Activated B cell treated with CpG ODN at 0.5 μM for 24 hours (primary cell): Measurements from ENCODE around the gene RANGRF. TPM values are rescaled to one million over a fixed set of nuclear protein-coding genes. Genes with fewer than 3 reads are reported as not detected.
A peak's percentile ranks its signal among the peaks of the same experiment; 100 is the strongest.

ENCODE experiments used
- ATAC-seq: fragments of 200-7000 bp; cut with Tn5 transposase; one replicate; pipeline ENCODE4 v1.10.0; 2021; ENCODE audit warnings: low read depth, mild to moderate bottlenecking, moderate library complexity
- CTCF ChIA-PET: fragments of 350-600 bp; sonication (Branson Sonifier 250); formaldehyde crosslinking; loops from one replicate; lab custom pipeline; 2021; ENCODE audit warnings: antibody characterized with exemption; lab: Charles Lee
- POLR2A ChIA-PET: fragments of 350-600 bp; sonication (Branson Sonifier 250); formaldehyde crosslinking; loops from one replicate; lab custom pipeline; 2021; ENCODE audit warnings: antibody characterized with exemption; lab: Charles Lee
- DNase-seq: peaks from one replicate; pipeline ENCODE4 v3.0.0; 2022
- H3K27ac Mint-ChIP-seq: one replicate; pipeline ENCODE4 v1.8.0; 2020; ENCODE audit warnings: mixed read lengths
- H3K27me3 Mint-ChIP-seq: one replicate; pipeline ENCODE4 v1.8.0; 2021; ENCODE audit warnings: mixed read lengths
- H3K36me3 Mint-ChIP-seq: one replicate; pipeline ENCODE4 v1.8.0; 2021; ENCODE audit warnings: low read depth, mixed read lengths
- H3K4me1 Mint-ChIP-seq: one replicate; pipeline ENCODE4 v1.8.0; 2021; ENCODE audit warnings: mixed read lengths
- H3K4me3 Mint-ChIP-seq: one replicate; pipeline ENCODE4 v1.8.0; 2020; ENCODE audit warnings: mild to moderate bottlenecking, mixed read lengths
- H3K9me3 Mint-ChIP-seq: one replicate; pipeline ENCODE4 v1.8.0; 2020; ENCODE audit warnings: mixed read lengths
- intact Hi-C: fragments of 100-400 bp; cut with micrococcal nuclease; formaldehyde crosslinking; loops from one replicate; pipeline ENCODE4 v1.15.1; 2024
- total RNA-seq: library from RNA; stranded (reverse); gene quantifications from 2 replicates; pipeline ENCODE4 v1.2.3, GENCODE V29; 2022
- TF ChIP-seq, protein P1 (sequence below): fragments of 200-600 bp; IDR thresholded peaks from one replicate; pipeline ENCODE4 v1.8.0; 2022; ENCODE audit warnings: antibody characterized with exemption, mild to moderate bottlenecking

RANGRF gene, protein sequence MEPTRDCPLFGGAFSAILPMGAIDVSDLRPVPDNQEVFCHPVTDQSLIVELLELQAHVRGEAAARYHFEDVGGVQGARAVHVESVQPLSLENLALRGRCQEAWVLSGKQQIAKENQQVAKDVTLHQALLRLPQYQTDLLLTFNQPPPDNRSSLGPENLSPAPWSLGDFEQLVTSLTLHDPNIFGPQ
- total RNA-seq, result 50.1 and 50.9 TPM in 2 replicates

DNA sequence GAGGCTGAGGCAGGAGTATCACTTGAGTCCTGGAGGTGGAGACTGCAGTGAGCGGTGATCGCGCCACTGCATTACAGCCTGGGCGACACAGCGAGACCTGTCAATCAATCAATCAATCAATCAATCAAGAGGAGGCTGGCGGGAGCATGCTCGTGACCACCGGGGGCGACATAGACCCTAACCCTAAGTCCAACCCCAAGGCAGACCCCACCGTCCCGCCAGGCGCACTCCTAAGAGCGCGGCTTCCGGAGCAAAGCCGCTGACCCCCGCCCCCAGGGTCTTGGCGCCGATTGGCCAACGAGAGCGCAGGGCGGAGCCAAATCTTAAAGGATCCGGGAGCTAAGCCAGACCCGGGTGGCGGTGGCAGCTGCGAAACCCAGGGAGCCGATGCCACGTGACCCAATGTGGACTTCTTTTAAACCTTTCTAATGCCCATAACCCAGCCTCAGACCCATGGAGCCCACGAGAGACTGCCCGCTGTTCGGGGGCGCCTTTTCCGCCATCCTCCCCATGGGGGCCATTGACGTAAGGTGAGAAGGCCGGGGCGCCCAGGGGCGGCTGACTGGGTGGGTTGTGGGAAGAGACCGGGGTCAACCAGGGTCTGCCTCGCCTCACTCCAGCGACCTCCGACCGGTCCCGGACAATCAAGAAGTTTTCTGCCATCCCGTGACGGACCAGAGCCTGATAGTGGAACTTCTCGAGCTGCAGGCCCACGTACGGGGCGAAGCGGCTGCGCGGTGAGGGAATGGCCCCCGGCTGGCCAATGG is at the start of gene RANGRF:
Gene RANGRF, plus strand, starts transcription at position 335 of the 767 bp plus-strand sequence. Its CDS starts 119 bp downstream, at position 454.
- ATAC-seq, result peak; percentile 93
- peak within 1 kb of the TSS; percentile 97 for H3K27ac Mint-ChIP-seq
- peaks cover 51% of the 10 kb centered on the region for H3K4me1 Mint-ChIP-seq
- TF ChIP-seq, protein P1, sequence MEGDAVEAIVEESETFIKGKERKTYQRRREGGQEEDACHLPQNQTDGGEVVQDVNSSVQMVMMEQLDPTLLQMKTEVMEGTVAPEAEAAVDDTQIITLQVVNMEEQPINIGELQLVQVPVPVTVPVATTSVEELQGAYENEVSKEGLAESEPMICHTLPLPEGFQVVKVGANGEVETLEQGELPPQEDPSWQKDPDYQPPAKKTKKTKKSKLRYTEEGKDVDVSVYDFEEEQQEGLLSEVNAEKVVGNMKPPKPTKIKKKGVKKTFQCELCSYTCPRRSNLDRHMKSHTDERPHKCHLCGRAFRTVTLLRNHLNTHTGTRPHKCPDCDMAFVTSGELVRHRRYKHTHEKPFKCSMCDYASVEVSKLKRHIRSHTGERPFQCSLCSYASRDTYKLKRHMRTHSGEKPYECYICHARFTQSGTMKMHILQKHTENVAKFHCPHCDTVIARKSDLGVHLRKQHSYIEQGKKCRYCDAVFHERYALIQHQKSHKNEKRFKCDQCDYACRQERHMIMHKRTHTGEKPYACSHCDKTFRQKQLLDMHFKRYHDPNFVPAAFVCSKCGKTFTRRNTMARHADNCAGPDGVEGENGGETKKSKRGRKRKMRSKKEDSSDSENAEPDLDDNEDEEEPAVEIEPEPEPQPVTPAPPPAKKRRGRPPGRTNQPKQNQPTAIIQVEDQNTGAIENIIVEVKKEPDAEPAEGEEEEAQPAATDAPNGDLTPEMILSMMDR, result no peak
- peak within 1 kb of the TSS; percentile 98 for H3K4me3 Mint-ChIP-seq
- ChIA-PET CTCF (interaction anchor here (1.0 to 1.4 kb wide), 2 partner anchors 12 to 39 kb away, joined by 4 to 7 read pairs; partner anchors contain the start of gene PFAS), POLR2A (interaction anchor here (0.5 to 2.2 kb wide), 16 partner anchors 12 to 169 kb away, joined by 3 to 45 read pairs (median 6); partner anchors contain the start of genes AURKB, BORCS6, CTC1 and PFAS)
- peak; percentile 77 for DNase-seq
- intact Hi-C loops, result loop anchor here (1.0 to 5.0 kb wide), 5 partner anchors 39 to 445 kb away; partner anchors contain the start of genes ALOXE3, CNTROB, PFAS and TRAPPC1
- H3K9me3 Mint-ChIP-seq, result no peaks in the 10 kb centered on the region
- peaks cover 9% of the 10 kb centered on the region for H3K36me3 Mint-ChIP-seq
- H3K27me3 Mint-ChIP-seq, result no peaks in the 10 kb centered on the region

DNA sequence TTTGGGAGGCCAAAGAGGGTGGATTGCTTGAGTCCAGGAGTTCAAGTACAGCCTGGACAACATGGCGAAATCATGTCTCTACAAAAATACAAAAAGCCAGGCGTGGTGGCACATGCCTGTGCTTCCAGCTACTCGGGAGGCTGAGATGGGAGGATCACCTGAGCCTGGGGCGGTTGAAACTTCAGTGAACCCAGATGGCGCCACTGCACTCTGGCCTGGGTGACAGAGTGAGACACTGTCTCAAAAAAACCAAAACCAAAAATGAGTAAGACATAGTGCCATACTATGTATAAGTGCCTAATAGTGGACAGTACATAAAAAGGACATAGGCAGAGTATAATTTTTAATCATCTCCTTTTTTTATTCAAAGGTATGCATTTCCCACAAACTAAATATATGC is 44.6 kb upstream of the RANGRF start:
- ChIA-PET POLR2A (interaction anchor here (1.2 to 7.4 kb wide), 3 partner anchors 19 to 105 kb away, joined by 3 to 413 read pairs (median 122); no protein-coding TSS in a partner anchor), CTCF (no interaction called here)
- Mint-ChIP-seq H3K27me3 (no peaks in the 10 kb centered on the region), H3K9me3 (no peaks in the 10 kb centered on the region), H3K27ac (peak overlapping the region; percentile 53), H3K4me1 (peaks cover 35% of the 10 kb centered on the region), H3K36me3 (peaks cover 64% of the 10 kb centered on the region), H3K4me3 (no peak overlapping the region)
- ATAC-seq, result no peak
- intact Hi-C loops, result no loop called here
- TF ChIP-seq, protein P1, result no peak
- DNase-seq, result no peak

DNA sequence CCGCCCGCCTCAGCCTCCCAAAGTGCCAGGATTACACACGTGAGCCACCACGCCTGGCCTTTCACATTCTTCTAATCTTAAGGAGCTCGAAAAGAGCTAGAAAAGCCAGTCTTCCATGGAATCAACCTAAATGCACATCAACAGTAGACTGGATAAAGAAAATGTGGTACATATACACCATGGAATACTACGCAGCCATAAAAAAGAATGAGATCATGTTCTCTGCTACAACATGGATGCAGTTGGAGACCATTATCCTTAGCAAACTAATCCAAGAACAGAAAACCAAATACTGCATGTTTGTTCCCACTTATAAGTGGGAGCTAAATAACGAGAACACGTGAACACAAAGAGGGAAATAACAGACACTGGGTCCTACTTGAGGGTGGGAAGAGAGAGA is 43.7 kb upstream of the RANGRF start:
- ATAC-seq (no peak), DNase-seq (no peak)
- H3K36me3 Mint-ChIP-seq, result peaks cover 62% of the 10 kb centered on the region
- no peaks in the 10 kb centered on the region for H3K27me3 Mint-ChIP-seq
- H3K9me3 Mint-ChIP-seq, result no peaks in the 10 kb centered on the region
- H3K4me1 Mint-ChIP-seq, result peaks cover 44% of the 10 kb centered on the region
- ChIA-PET CTCF (no interaction called here), POLR2A (interaction anchor here (0.8 to 7.4 kb wide), 6 partner anchors 20 to 139 kb away, joined by 3 to 413 read pairs (median 4); partner anchors contain the start of genes BORCS6 and RANGRF)
- no peak overlapping the region for H3K27ac Mint-ChIP-seq
- H3K4me3 Mint-ChIP-seq, result no peak overlapping the region
- intact Hi-C loops, result no loop called here
- TF ChIP-seq, protein P1, result no peak

DNA sequence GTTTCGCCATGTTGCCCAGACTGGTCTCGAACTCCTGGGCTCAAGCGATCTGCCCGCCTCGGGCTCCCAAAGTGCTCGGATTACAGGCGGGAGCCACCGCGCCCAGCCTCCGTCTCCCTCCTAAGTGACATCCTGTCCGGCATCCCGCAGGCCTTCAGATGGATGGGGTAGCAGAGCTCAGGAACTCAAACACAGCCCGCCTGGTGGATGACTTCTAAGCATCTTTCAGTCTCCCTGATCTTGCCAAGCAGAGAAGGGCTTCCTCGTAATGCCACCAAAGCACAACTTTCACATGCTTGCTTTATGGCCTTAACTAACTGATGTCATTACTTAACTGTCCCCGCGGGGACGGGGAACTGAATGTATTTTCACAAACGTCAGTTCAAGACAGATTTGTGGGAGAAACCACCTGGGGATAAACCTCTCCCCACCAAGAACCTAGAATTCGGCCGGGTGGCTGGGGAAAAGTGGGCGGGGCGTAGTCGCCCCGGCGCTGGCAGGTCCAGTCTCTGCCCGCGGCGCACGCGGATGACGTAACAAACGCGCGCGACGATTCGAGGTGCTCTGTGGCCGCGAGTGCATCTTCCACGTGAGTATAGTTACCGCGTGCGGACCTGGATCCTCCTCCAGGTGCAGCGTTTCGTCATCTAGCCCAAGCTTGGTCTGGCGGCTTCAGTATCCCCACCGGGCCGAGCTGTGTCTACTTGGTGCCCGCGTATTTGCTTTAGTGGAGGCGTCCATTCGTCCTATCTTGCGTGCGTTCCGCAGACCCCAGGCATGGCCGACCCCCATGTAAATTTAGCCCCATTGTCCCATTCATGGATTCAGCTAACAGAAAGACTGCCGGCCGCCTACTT is 39.5 kb upstream of the RANGRF start, which contains the start of gene PFAS:
Gene PFAS, plus strand, starts transcription at position 539 of the 857 bp plus-strand sequence. CDS start 4,649 bp downstream, outside the sequence.
- ChIA-PET POLR2A (interaction anchor here (0.6 to 7.4 kb wide), 38 partner anchors 11 to 919 kb away, joined by 3 to 413 read pairs (median 6); partner anchors contain the start of genes ALOXE3, AURKB, BORCS6 and CNTROB), CTCF (interaction anchor here (0.6 to 3.0 kb wide), 8 partner anchors 26 to 135 kb away, joined by 3 to 9 read pairs (median 4); partner anchors contain the start of gene RANGRF)
- no peaks in the 10 kb centered on the region for H3K9me3 Mint-ChIP-seq
- H3K36me3 Mint-ChIP-seq, result peaks cover 40% of the 10 kb centered on the region
- H3K4me1 Mint-ChIP-seq, result peaks cover 43% of the 10 kb centered on the region
- no peaks in the 10 kb centered on the region for H3K27me3 Mint-ChIP-seq
- intact Hi-C loops, result loop anchor here (1.0 to 2.0 kb wide), 8 partner anchors 39 to 405 kb away; partner anchors contain the start of genes RANGRF, RPL26 and SLC25A35
- ATAC-seq (peak; percentile 47), DNase-seq (peak; percentile 99)
- peak within 1 kb of the TSS; percentile 99 for H3K27ac Mint-ChIP-seq
- TF ChIP-seq, protein P1, result no peak
- H3K4me3 Mint-ChIP-seq, result peak within 1 kb of the TSS; percentile 99
